G401 (cell line): ENCODE data around the gene DDX20. TPM values are rescaled to one million over a fixed set of nuclear protein-coding genes. Genes with fewer than 3 reads are reported as not detected.

Experiments
- DNase-seq: peaks from one replicate; pipeline ENCODE4 v3.0.0-alpha.2; 2015; ENCODE audit warnings: low spot score
- in situ Hi-C: cut with HindIII; loops from 2 replicates; pipeline ENCODE4 v1.10.0; 2016; ENCODE audit warnings: low sequenced_read_pairs, mixed read lengths
- total RNA-seq: library from RNA; depleted of rRNA; stranded (reverse); fragments of >200 nt; shearing (Covaris generic); gene quantifications from 2 replicates; pipeline ENCODE4 v1.2.3, GENCODE V29; 2014; rRNA removed

The DDX20 gene
- total RNA-seq, 1 experiment from 2014 or later: 37.9 TPM

GRCh38 chr1:111812306-111812705 lies 56.6 kb downstream of the DDX20 start:
- in situ Hi-C loops: no loop called here
- no peak for DNase-seq

GRCh38 chr1:111813440-111814304 lies 58.0 kb downstream of the DDX20 start:
- DNase-seq: peak; percentile 62
- in situ Hi-C loops: no loop called here

- in situ Hi-C loops: no loop called here
- no peak for DNase-seq
These were observed 58.6 kb downstream of the DDX20 start for GRCh38 chr1:111814305-111814628.

GRCh38 chr1:111814642-111815041 lies 58.9 kb downstream of the DDX20 start:
- DNase-seq: no peak
- in situ Hi-C loops: no loop called here

Other genes with a start within 250 kb of the DDX20 start
- gene RAP1A, start 136.1 kb upstream of the DDX20 start, total RNA-seq: 29.9 and 38.6 TPM in 2 replicates
- gene INKA2, start 16.5 kb upstream of the DDX20 start, total RNA-seq: 2.2 and 6.1 TPM in 2 replicates
- gene KCND3, start 233.8 kb downstream of the DDX20 start, total RNA-seq: 0.10 TPM in 1 of 2 replicates, not detected in the other